ENCODE data around the gene ANXA4. TPM values are rescaled to one million over a fixed set of nuclear protein-coding genes. Genes with fewer than 3 reads are reported as not detected.

The ANXA4 gene
- total RNA-seq = 31.9 TPM

DNA sequence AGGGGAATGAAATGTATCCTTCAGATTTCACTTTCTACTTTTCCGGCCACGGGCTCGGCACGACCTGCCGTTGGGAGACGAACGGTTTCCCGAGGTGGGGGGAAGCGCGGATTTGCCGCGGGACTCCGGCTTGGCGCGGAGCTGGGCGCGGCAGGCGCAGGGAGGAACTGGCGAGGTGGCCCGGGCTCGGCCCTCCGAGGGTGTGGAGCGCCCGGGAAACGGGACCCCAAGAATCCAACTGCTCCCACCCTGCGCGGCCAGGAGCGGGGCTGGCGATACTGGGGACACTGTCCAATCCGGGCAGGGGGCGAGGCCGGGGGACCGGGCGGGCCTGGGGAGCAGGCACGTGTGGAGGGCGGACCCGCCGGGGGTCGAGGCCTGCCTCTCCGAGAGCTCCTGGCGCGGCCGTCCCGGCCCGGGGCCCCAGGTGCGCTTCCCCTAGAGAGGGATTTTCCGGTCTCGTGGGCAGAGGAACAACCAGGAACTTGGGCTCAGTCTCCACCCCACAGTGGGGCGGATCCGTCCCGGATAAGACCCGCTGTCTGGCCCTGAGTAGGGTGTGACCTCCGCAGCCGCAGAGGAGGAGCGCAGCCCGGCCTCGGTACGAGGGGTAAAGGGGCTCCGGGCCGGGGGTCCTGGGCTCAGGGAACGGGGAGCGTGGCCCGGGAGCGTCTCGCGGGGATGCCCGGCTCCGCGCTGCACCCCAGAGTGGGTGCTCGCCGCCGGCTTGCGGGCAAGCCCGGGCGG, at the start of gene ANXA4:
Gene ANXA4 (plus strand): TSS at position 560 of the 747 bp plus-strand sequence. CDS start 39,432 bp downstream, outside the sequence.

DNA sequence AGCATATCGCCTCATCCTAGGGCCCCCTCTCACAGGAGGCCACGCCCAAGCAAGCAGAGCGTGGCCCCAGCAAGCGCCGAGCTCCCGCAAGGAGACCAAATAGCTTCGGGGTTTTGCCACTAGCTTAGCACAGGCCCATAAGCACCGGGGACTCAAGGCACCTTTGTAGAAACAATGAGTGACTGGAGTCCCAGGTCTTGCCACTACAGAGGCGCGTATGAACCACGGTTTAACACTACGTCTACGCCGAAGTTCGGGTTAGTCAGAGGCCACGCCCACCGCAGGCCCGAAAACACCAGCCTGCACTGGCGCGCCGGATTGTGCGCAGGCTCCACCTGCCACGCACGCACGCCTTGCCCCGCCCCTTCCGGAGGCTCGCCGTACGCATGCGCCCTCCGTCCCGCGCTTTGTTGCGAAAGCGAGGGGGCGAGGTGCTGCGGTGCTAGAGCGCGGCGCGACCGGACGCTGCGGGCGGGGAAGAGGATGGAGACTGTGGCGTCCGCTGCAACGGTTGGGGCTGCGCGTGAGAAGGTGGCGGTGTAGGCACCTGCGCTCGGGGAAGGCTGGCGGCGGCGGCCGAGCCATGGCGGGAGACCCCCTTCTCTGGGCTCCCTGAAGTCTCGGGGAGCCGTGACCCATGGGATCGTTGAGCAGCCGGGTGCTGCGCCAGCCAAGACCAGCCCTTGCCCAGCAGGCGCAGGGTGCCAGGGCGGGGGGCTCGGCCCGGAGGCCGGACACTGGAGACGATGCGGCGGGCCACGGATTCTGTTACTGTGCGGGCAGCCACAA, 87.5 kb downstream of the ANXA4 start, which contains the start of gene GMCL1:
Gene GMCL1 (plus strand): TSS at position 405 of the 789 bp plus-strand sequence. CDS start 233 bp downstream, at position 638.

Other genes starting within 250 kb of the ANXA4 start
- 59.2 TPM for gene AAK1, start 98.4 kb upstream of the ANXA4 start, total RNA-seq
- gene GMCL1, start 87.5 kb downstream of the ANXA4 start, total RNA-seq = 24.7 TPM
- 70.1 TPM for gene SNRNP27, start 151.8 kb downstream of the ANXA4 start, total RNA-seq
- gene MXD1, start 173.0 kb downstream of the ANXA4 start, total RNA-seq = 19.6 TPM
- gene ASPRV1, start 219.5 kb downstream of the ANXA4 start, total RNA-seq = 4.3 TPM